Stimulated activated CD4-positive, alpha-beta T cell treated with anti-CD3 and anti-CD28 coated beads, Interleukin-1b, Interleukin-23, amount 100 ng/mL, for 24 hours (primary cell): ENCODE data around the gene NRXN3.

Source experiments
- DNase-seq, 4 experiments: peaks; one replicate each; pipeline ENCODE4 v3.0.0-alpha.2; 2020; ENCODE audit warnings: low read depth in 4 of 4, low spot score in 1 of 4

Gene NRXN3

GRCh38 chr14:79587875-79588274 lies 1417.7 kb downstream of the NRXN3 start:
- no peak for DNase-seq

DNA sequence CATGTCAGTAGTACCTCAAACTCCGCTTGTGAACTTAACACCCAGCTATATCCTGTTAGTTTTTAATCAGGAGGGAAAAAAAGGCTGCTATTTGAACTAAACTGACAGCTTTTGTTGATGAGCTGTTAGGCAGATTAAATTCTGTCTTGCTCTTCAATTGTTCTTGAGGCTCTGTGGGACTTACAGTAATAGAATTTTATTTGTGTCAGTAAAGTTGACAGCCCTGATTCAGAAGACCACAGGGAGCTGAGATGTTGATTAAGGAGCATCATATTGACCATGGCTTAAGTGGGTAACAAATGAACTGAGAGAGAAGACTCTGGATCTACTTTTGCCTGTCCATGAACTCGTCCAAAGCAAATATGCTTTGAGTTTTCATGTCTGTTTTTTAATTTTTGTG lies 1418.2 kb downstream of the NRXN3 start:
- no peak for DNase-seq

DNA sequence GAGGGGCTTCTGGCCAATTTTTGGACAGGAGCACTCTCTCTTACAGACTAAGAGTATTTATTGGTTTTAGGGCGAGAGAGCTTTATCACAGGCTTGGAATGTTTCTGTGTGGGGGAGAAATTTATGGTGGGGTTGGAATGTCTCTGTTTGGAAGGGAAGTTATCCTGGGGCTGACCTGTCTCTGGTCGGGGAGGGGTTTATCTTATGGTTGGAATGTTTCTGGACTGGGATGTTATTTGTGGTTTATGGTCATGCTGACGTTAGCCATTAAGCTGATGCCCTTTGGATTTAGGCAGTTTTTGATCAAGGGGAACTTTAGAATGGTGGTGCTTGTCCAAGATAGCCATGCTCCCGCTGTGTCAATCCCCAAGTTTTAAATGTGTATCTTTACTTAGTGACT lies 1426.4 kb downstream of the NRXN3 start:
- DNase-seq: no peak

- DNase-seq: no peak
These were observed 1427.4 kb downstream of the NRXN3 start for GRCh38 chr14:79597566-79597965.

GRCh38 chr14:79598339-79598738 lies 1428.2 kb downstream of the NRXN3 start:
- no peak for DNase-seq

DNA sequence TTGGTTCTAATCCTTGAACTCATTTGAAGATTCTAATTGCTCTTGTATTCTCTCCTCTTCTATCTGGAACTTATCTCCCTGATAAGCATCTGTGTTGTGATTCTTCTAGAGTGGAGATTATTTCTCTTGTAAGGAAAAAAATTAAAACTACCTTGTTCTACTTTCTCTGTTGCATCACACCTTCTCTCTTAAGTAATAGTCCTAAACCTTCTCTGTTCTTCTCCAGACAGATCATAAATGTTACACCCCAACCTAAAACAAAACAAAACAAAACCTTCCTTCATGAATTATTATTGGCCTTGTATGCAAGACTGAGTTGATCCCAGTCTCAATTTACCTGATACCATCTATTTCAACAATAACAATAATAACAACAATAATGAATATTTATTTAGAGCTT lies 1429.1 kb downstream of the NRXN3 start:
- DNase-seq: no peak

DNA sequence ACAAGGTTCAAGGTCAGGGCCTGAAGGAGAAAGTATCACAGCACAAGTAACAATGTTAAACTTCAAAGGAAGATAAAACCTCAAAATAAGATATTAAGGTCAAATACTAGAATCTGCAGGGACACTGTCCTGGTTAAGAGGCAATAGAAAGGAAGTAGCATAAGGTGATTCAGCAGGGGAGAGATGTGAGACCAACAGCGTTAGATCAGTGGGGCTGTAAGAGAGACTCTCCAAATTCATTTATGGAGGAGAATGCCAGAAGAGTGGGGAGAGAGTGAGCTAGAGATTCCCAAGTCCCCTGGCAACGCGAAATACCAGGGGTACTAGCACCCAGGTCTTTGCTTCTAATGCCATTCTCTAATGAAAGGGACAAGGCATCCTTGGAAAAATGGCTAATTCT lies 1430.2 kb downstream of the NRXN3 start:
- DNase-seq: no peak

DNA sequence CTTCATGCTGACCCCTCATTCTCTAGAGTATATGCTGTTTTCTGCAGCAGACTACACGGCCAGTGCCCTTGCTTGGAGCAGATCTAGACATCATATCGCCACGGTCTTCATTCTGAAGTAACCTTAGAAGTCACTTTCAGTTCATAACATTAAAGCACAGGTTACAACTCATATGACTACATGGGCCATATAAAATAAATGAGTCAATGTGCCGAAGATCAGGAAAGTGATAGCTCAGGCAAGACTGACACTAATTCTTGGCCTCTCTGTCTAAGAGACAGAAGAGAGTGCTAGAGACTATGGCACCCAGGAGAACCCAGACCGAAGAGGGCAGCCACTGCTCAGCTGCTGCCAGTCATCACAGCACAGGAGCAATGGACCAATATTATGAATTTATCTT lies 1431.4 kb downstream of the NRXN3 start:
- DNase-seq: no peak

- no peak for DNase-seq
These were observed 1431.9 kb downstream of the NRXN3 start for GRCh38 chr14:79602045-79602444.

GRCh38 chr14:79602742-79603141 lies 1432.6 kb downstream of the NRXN3 start:
- DNase-seq: no peak

DNA sequence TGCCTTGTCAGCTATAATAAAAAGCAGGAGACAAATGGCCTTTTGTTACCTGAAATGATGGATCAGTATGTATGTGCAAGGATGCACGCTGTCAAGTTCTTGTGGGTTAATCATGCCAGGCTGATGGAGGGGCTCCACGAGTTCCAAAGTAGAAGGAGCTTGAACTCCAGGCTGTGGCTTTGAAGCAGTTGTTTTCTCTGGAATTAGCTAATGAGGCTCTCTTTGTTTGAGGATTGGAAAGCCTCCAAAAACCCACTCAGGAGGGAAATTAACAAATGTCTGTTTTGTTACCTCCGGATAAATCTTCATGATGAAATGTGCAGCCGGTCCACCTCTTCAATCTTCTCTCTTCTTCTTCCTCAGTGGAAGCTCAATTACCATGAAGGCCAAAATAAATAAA lies 1435.7 kb downstream of the NRXN3 start:
- no peak for DNase-seq

- no peak for DNase-seq
These were observed 1438.3 kb downstream of the NRXN3 start for GRCh38 chr14:79608446-79608845.

GRCh38 chr14:79613625-79614024 lies 1443.5 kb downstream of the NRXN3 start:
- no peak for DNase-seq

GRCh38 chr14:79614448-79614847 lies 1444.3 kb downstream of the NRXN3 start:
- DNase-seq: no peak

DNA sequence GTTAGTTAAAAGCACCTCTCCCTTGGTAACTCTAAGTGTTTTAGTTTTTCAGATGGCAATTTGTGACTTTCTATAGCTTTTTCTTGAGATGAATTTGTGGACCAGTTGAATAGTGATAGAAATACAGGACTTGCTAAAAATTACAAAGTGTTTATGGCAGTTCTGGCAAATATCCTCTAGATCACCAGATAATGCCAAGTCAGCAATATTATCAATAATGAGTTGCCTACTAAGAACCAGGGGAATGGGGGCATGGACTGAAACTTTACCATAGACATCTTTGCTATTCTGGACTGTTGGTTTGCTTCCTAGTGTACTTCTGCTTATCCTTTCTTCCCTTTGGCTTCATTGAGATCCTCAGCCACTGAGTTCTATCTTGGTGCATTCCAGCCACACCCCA lies 1456.9 kb downstream of the NRXN3 start:
- no peak for DNase-seq

GRCh38 chr14:79629411-79630287 lies 1459.5 kb downstream of the NRXN3 start:
- no peak for DNase-seq

GRCh38 chr14:79630288-79630960 lies 1460.3 kb downstream of the NRXN3 start:
- DNase-seq: no peak

DNA sequence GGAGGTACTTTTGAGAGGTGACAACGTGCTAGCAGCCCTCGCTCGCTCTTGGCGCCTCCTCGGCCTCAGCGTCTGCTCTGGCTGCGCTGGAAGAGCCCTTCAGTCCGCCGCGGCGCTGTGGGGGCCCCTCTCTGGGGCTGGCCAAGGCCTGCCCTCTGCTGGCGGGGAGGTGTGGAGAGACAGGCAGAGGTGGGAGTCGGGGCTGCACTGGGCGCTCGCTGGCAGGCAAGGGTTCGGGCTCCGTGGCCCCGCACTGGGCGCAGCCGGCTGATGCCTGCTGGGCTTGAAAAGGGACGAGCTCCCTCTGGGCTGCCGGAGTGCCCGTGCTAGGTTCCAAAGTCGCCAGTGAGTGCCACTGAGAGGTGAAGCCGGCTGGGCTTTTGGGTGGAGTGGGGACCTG lies 1461.1 kb downstream of the NRXN3 start:
- no peak for DNase-seq

DNA sequence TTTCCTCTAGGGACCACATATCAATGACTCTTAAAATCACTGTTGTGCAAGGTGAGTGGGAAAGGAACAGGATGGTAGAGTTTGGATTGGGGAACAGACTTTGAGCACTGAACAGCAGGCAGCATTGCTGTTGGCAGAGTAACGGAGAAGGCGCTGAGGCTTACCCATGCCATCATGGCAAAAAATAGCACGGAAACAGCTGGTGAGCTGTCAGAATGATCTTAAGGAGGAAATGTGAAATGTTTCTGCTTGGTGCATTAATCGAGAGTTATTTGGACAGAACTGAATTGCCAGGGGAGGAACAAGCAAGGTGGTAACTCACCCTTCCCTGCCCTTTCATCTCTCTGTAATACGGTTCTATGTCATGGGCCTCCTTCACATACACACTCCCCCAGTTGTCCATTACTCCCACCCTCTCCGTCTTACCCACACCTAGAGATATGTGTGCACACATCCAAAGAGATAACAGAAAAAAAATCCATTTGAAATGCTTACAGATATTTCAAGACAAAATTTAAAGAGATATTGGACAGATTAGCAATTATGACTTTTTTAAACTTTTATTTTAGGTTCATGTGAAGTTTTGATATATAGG lies 1468.6 kb downstream of the NRXN3 start:
- DNase-seq: no peak

DNA sequence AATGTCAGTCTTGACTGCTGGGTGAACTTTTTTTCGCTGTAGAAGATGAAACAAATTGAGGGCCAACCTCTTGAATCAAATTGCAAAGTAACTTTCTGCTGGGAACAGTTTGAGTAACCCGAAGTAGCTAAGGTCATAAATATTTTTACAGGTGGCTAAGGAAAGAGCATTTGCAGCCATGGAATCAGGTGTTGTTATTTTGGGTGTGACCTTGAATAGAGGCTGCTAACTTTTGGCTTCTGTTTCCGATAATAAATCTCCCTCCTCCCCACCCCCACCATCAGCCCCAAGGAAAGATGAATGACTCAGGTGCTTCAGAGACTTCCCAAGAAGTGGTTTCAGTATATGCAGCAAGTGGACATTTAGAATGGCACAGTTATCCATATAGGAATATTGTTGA lies 1469.4 kb downstream of the NRXN3 start:
- DNase-seq: no peak

- no peak for DNase-seq
These were observed 1471.2 kb downstream of the NRXN3 start for GRCh38 chr14:79641371-79641770.

GRCh38 chr14:79643132-79643531 lies 1473.0 kb downstream of the NRXN3 start:
- DNase-seq: no peak
